ENCODE results near the gene LAIR2.

- TF ChIP-seq EZH2 (IDR thresholded peaks at IDR 0.05) (no peak), POLR2AphosphoS5 (IDR thresholded peaks at IDR 0.05; ENCODE audit: borderline replicate concordance, low read depth, low read length) (no peak)
Observed at GRCh38 chr19:54459282-54460229, 43.1 kb upstream of the LAIR2 start.

All from SK-N-MC (cell line).